Lower leg skin (tissue), 3 donors: ENCODE results near the gene NCKAP5.

Experiments used
- CTCF ChIP-seq, 3 donors: fragments of 450-650 bp; IDR thresholded peaks; one replicate each; pipeline ENCODE4 v1.5.1; 2016; ENCODE audit warnings: antibody characterized with exemption in 3 of 3, mild to moderate bottlenecking in 3 of 3, moderate library complexity in 2 of 3
- POLR2A ChIP-seq, 2 donors: fragments of 450-650 bp; IDR thresholded peaks; one replicate each; pipeline ENCODE4 v1.6.1; 2016 to 2017; ENCODE audit warnings: antibody characterized with exemption in 2 of 2, mild to moderate bottlenecking in 1 of 2, moderate library complexity in 1 of 2

- TF ChIP-seq CTCF (IDR thresholded peaks at IDR 0.05), result no peak
- TF ChIP-seq POLR2A (IDR thresholded peaks at IDR 0.05), result no peak
Measured at GRCh38 chr2:132909427-132909826, 658.8 kb downstream of the NCKAP5 start.
